Mammary epithelial cell (primary cell): ENCODE measurements around the gene CARD9.
A peak's percentile ranks its signal among the peaks of the same experiment; 100 is the strongest.

Source experiments
- EZH2 ChIP-seq: IDR thresholded peaks from 2 replicates; pipeline ENCODE4 v1.6.1; 2012; ENCODE audit warnings: low read length, inconsistent platforms, borderline replicate concordance
- TF ChIP-seq, protein P1 (sequence below), 2 donors: IDR thresholded peaks in 1 of 2; conservative IDR thresholded peaks in 1 of 2; 2 replicates each; pipeline ENCODE4 v1.5.1; 2011 to 2012; ENCODE audit warnings: inconsistent platforms in 2 of 2, low read length in 2 of 2, mild to moderate bottlenecking in 2 of 2, control low read depth in 1 of 2, low read depth in 1 of 2; ENCODE audit not compliant: insufficient read depth in 1 of 2; ENCODE audit errors: extremely low read depth in 1 of 2

DNA sequence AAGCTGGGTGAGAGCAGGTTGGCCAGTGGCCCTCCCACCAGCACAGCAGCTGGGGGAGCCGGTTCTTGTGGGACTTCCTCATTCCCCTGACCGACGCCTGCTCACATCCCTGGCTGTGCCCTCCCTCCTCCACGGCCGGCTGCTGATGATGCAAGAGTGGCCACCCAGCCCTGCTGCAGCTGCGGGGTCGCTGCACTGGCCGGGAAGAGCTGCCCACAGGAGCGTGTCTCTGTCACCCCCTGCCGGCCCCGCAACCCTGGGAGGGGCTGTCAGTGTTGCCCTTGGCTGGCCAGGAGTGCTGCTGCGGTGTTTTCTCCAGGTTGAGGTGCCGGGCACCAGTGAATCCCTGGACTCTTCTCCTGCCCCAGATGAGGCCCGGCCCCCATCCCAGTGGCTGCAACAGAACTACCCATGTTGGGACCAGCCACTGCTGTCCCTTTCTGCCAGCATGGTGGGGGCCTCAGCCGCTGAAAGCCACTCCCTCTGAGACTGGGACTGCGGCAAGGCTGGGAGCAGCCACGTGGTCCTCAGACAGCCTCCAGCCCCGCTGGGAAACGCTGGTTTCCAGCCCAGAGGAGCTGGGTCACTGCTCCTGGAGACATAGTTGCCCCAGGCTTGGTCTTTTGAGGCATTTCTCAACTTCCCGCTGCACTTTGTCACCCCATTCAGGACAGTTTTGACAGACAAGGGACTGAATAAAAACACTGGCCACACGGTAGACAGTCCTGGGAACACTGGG lies 739 bp downstream of the CARD9 start:
- TF ChIP-seq, protein P1, sequence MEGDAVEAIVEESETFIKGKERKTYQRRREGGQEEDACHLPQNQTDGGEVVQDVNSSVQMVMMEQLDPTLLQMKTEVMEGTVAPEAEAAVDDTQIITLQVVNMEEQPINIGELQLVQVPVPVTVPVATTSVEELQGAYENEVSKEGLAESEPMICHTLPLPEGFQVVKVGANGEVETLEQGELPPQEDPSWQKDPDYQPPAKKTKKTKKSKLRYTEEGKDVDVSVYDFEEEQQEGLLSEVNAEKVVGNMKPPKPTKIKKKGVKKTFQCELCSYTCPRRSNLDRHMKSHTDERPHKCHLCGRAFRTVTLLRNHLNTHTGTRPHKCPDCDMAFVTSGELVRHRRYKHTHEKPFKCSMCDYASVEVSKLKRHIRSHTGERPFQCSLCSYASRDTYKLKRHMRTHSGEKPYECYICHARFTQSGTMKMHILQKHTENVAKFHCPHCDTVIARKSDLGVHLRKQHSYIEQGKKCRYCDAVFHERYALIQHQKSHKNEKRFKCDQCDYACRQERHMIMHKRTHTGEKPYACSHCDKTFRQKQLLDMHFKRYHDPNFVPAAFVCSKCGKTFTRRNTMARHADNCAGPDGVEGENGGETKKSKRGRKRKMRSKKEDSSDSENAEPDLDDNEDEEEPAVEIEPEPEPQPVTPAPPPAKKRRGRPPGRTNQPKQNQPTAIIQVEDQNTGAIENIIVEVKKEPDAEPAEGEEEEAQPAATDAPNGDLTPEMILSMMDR (conservative IDR thresholded peaks at IDR 0.05 in 1 of 2, IDR thresholded peaks at IDR 0.05 in 1 of 2; ENCODE audit: extremely low read depth in 1 of 2, insufficient read depth in 1 of 2, low read depth in 1 of 2, low read length in 2 of 2): peak in 1 of 2 donors; percentile 24
- TF ChIP-seq EZH2: no peak
